Esophagus muscularis mucosa (tissue), 4 donors: ENCODE data around the gene SLCO2A1. TPM values are rescaled to one million over a fixed set of nuclear protein-coding genes. Genes with fewer than 3 reads are reported as not detected.

Source experiments
- DNase-seq: peaks from one replicate; pipeline ENCODE4 v3.0.0-alpha.2; 2017; ENCODE audit errors: extremely low spot score
- H3K27ac ChIP-seq, 4 donors: fragments of 200-600 bp; sonication (generic); replicated peaks in 1 of 4; 1 replicate in 3 of 4; 2 replicates in 1 of 4; pipeline ENCODE4 v1.5.1; 2016 to 2019; ENCODE audit warnings: mild to moderate bottlenecking in 1 of 4
- H3K27me3 ChIP-seq, 4 donors: fragments of 200-600 bp; sonication (generic); one replicate each; pipeline versions ENCODE4 v1.5.1 to v1.6.0; 2016 to 2019
- H3K36me3 ChIP-seq, 4 donors: fragments of 200-600 bp; sonication (generic); one replicate each; pipeline ENCODE4 v1.5.1; 2016 to 2019
- H3K4me1 ChIP-seq, 4 donors: fragments of 200-600 bp; sonication (generic); one replicate each; pipeline ENCODE4 v1.5.1; 2016 to 2019
- H3K4me3 ChIP-seq, 4 donors: fragments of 200-600 bp; sonication (generic); 1 replicate in 2 of 4; 2 replicates in 2 of 4; pipeline ENCODE4 v1.5.1; 2016 to 2019; ENCODE audit warnings: mild to moderate bottlenecking in 4 of 4, moderate library complexity in 1 of 4
- H3K9me3 ChIP-seq, 4 donors: fragments of 200-600 bp; sonication (generic); 1 replicate in 3 of 4; 2 replicates in 1 of 4; pipeline ENCODE4 v1.5.1; 2016 to 2019
- EP300 ChIP-seq: sonication (generic); formaldehyde crosslinking; IDR thresholded peaks from one replicate; pipeline ENCODE4 v1.6.1; 2017; ENCODE audit warnings: antibody characterized with exemption
- POLR2A ChIP-seq: fragments of 450-650 bp; IDR thresholded peaks from one replicate; pipeline ENCODE4 v1.6.1; 2017; ENCODE audit warnings: antibody characterized with exemption, moderate library complexity, mild to moderate bottlenecking, low read depth
- POLR2AphosphoS5 ChIP-seq, 2 donors: sonication (generic); formaldehyde crosslinking; IDR thresholded peaks; one replicate each; pipeline ENCODE4 v1.6.1; 2017; ENCODE audit warnings: antibody characterized with exemption in 2 of 2
- WGBS: methylation state at CpG from one replicate; pipeline ENCODE4 v1.1.5; 2018; 5-methylcytosine and 5-hydroxymethylcytosine counted together
- intact Hi-C: fragments of 100-400 bp; cut with DNase I; formaldehyde crosslinking; loops from one replicate; pipeline ENCODE4 v1.15.1; 2023
- total RNA-seq, 4 donors: library from RNA; depleted of rRNA; stranded (reverse); fragments of >200 nt; gene quantifications; one replicate each; pipeline versions ENCODE4 v1.1.0 to v1.2.1, GENCODE V29; 2016
- TF ChIP-seq, protein P1 (sequence below), 3 experiments: fragments of 200-600 bp in 2 of 3; fragments of 450-650 bp in 1 of 3; sonication (generic) in 2 of 3; IDR thresholded peaks; one replicate each; pipeline ENCODE4 v1.5.1; 2017 to 2019; ENCODE audit warnings: antibody characterized with exemption in 3 of 3, mild to moderate bottlenecking in 2 of 3, moderate library complexity in 1 of 3

Gene SLCO2A1
- total RNA-seq, 4 donors from 2014 or later = 8.3 to 17.6 (median 13.8) TPM

GRCh38 chr3:134066651-134067530, 37.2 kb upstream of the SLCO2A1 start:
- Histone ChIP-seq H3K27me3 (no peaks in the 10 kb centered on the region), H3K36me3 (no peaks in the 10 kb centered on the region), H3K9me3 (no peaks in the 10 kb centered on the region), H3K4me3 (no peak overlapping the region), H3K4me1 (peaks cover 0 to 16% (median 11%) of the 10 kb centered on the region in 4 donors), H3K27ac (peak overlapping the region in 3 of 4 donors; percentile 38 to 65 (median 44))
- intact Hi-C loops = no loop called here
- peak; percentile 17 to 40 for TF ChIP-seq POLR2AphosphoS5 (IDR thresholded peaks at IDR 0.05)
- no peak for TF ChIP-seq EP300
- TF ChIP-seq, protein P1, sequence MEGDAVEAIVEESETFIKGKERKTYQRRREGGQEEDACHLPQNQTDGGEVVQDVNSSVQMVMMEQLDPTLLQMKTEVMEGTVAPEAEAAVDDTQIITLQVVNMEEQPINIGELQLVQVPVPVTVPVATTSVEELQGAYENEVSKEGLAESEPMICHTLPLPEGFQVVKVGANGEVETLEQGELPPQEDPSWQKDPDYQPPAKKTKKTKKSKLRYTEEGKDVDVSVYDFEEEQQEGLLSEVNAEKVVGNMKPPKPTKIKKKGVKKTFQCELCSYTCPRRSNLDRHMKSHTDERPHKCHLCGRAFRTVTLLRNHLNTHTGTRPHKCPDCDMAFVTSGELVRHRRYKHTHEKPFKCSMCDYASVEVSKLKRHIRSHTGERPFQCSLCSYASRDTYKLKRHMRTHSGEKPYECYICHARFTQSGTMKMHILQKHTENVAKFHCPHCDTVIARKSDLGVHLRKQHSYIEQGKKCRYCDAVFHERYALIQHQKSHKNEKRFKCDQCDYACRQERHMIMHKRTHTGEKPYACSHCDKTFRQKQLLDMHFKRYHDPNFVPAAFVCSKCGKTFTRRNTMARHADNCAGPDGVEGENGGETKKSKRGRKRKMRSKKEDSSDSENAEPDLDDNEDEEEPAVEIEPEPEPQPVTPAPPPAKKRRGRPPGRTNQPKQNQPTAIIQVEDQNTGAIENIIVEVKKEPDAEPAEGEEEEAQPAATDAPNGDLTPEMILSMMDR (IDR thresholded peaks at IDR 0.05) = no peak
- TF ChIP-seq POLR2A = no peak
- DNase-seq = peak; percentile 88
- 78% methylated on average over 3 of the region's 8 CpGs for WGBS

DNA sequence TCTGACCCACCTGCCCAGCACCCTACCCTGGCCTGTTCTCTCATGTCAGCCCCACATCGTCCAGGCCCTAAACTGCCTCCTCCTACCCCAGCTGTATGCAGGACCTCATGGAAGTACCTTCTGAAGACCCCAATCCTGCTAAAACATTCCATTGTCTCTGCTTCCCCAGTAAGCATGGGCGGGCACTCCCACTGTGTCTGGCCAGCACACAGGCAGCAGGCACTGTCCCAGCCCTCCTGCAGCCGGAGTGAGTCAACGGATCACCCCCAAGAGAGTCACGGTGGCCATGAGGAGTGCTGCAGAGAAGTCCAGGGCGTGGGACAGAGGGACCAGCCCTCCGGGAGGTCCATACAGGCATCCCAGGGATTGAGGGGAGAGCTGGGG, 36.4 kb upstream of the SLCO2A1 start:
- H3K27ac ChIP-seq = peak overlapping the region in 3 of 4 donors; percentile 38 to 65 (median 44)
- 88% methylated on average over 7 of the region's 7 CpGs for WGBS
- TF ChIP-seq POLR2A (no peak), POLR2AphosphoS5 (IDR thresholded peaks at IDR 0.05) (no peak), EP300 (no peak)
- TF ChIP-seq, protein P1 (IDR thresholded peaks at IDR 0.05) = no peak
- H3K9me3 ChIP-seq = no peaks in the 10 kb centered on the region
- intact Hi-C loops = no loop called here
- DNase-seq = peak; percentile 72
- H3K27me3 ChIP-seq = no peaks in the 10 kb centered on the region
- peaks cover 0 to 14% (median 9%) of the 10 kb centered on the region in 4 donors for H3K4me1 ChIP-seq
- H3K36me3 ChIP-seq = no peaks in the 10 kb centered on the region
- no peak overlapping the region for H3K4me3 ChIP-seq

DNA sequence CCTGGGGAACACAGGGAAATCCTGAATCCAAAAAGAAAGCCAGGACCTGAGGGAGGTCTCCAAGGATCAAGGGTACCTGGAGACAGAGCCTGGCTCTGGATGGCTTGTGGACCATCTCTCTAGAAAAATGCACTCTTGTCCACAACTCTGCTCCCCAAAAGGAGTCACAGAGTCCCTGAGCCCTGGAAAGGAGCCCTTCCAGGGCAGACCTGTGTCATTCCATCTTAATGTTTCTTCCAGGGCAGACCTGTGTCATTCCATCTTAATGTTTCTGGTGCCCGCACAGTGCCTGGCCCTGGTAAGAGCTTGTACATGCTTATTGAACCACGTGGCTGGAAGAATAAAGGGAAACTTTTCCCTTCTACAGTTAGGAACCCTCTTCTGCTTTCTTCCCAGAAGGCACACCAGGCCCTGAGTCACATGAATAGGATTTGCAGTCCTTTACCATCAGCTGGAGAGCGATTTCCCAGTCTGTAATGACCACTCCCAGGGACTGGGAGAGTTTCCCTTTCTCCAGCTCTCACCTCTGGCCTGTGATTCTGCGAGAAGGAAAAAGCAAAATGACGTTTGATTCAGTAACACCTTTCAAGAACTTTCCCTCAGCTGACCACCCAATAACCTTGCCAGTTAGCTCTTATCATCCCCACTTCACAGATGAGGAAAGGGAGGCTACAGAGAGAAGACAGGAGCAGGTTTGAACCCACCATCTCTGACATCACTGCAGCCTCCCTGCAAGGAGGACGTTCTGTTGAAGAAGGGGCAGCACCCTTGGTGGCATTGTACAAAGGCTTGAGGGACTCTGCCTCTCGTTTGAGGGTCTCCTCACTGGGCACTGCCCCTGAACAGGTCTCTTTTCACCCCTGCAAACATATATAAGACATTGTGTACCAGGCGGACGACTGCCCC, 35.8 kb upstream of the SLCO2A1 start:
- Histone ChIP-seq H3K27me3 (no peaks in the 10 kb centered on the region), H3K27ac (peak overlapping the region in 2 of 4 donors; percentile 38 to 65), H3K36me3 (no peaks in the 10 kb centered on the region), H3K9me3 (no peaks in the 10 kb centered on the region), H3K4me1 (peaks cover under 1 to 14% (median 9%) of the 10 kb centered on the region in 4 donors), H3K4me3 (no peak overlapping the region)
- 84% methylated on average over 9 of the region's 9 CpGs for WGBS
- peak; percentile 85 for DNase-seq
- intact Hi-C loops = no loop called here
- TF ChIP-seq, protein P1 (IDR thresholded peaks at IDR 0.05) = no peak
- no peak for TF ChIP-seq POLR2AphosphoS5 (IDR thresholded peaks at IDR 0.05)
- no peak for TF ChIP-seq POLR2A
- no peak for TF ChIP-seq EP300

DNA sequence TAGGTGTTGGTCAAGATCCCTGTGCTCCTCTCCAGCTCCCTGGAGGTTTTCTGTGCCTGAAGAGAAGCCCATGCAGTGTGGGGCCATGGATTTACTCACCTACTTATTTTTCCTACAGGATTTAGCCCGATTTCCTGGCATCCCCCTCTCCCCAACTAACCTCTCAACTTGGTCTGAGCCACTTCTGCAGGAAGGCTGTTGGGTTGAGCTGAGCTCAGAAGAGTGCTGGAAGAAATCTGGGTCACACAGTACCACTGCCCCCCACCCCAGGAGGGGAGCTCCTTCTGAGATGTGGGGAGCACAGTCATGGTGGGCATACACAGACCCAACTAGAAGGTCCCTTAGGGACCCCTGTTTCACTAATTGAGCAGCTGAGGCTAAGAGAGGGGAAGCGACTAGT, 34.4 kb upstream of the SLCO2A1 start:
- Histone ChIP-seq H3K9me3 (no peaks in the 10 kb centered on the region), H3K4me3 (no peak overlapping the region), H3K36me3 (no peaks in the 10 kb centered on the region), H3K27me3 (no peaks in the 10 kb centered on the region), H3K4me1 (peaks cover 8 to 24% (median 14%) of the 10 kb centered on the region in 4 donors), H3K27ac (no peak overlapping the region)
- intact Hi-C loops = no loop called here
- peak; percentile 64 for DNase-seq
- 80% methylated on average over 2 of the region's 2 CpGs for WGBS
- TF ChIP-seq, protein P1 (IDR thresholded peaks at IDR 0.05) = no peak
- TF ChIP-seq POLR2A (no peak), POLR2AphosphoS5 (IDR thresholded peaks at IDR 0.05) (no peak), EP300 (no peak)
